ENCODE results near the gene CRHR2.

GRCh38 chr7:30708983-30709382, 26.7 kb upstream of the CRHR2 start:
- TF ChIP-seq CTCF (IDR thresholded peaks at IDR 0.05) (no peak), POLR2AphosphoS5 (IDR thresholded peaks at IDR 0.05) (peak in 2 of 4 donors; percentile 23 to 33)

All from sigmoid colon (tissue), 4 donors.